ENCODE measurements around the gene APOC1.
"Not testable (repeated sequence)": the region's sequence is repeated elsewhere in the genome, so short reads cannot be mapped to it uniquely, and the experiment has no call there.

APOC1 gene

DNA sequence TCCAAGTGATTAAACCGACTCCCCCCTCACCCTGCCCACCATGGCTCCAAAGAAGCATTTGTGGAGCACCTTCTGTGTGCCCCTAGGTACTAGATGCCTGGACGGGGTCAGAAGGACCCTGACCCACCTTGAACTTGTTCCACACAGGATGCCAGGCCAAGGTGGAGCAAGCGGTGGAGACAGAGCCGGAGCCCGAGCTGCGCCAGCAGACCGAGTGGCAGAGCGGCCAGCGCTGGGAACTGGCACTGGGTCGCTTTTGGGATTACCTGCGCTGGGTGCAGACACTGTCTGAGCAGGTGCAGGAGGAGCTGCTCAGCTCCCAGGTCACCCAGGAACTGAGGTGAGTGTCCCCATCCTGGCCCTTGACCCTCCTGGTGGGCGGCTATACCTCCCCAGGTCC lies 6.8 kb upstream of the APOC1 start (continued):
- TF ChIP-seq TOX (CRISPR knock-in tag; IDR thresholded peaks at IDR 0.05; ENCODE audit: borderline replicate concordance) (no peak), ISL1 (CRISPR knock-in tag; IDR thresholded peaks at IDR 0.05) (no peak), OSR1 (CRISPR knock-in tag; IDR thresholded peaks at IDR 0.05) (no peak), ZFP30 (CRISPR knock-in tag; IDR thresholded peaks at IDR 0.05) (no peak)

DNA sequence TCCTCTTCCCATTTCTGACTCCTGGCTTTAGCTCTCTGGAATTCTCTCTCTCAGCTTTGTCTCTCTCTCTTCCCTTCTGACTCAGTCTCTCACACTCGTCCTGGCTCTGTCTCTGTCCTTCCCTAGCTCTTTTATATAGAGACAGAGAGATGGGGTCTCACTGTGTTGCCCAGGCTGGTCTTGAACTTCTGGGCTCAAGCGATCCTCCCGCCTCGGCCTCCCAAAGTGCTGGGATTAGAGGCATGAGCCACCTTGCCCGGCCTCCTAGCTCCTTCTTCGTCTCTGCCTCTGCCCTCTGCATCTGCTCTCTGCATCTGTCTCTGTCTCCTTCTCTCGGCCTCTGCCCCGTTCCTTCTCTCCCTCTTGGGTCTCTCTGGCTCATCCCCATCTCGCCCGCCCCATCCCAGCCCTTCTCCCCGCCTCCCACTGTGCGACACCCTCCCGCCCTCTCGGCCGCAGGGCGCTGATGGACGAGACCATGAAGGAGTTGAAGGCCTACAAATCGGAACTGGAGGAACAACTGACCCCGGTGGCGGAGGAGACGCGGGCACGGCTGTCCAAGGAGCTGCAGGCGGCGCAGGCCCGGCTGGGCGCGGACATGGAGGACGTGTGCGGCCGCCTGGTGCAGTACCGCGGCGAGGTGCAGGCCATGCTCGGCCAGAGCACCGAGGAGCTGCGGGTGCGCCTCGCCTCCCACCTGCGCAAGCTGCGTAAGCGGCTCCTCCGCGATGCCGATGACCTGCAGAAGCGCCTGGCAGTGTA lies 6.2 kb upstream of the APOC1 start:
- no peak for ATAC-seq

DNA sequence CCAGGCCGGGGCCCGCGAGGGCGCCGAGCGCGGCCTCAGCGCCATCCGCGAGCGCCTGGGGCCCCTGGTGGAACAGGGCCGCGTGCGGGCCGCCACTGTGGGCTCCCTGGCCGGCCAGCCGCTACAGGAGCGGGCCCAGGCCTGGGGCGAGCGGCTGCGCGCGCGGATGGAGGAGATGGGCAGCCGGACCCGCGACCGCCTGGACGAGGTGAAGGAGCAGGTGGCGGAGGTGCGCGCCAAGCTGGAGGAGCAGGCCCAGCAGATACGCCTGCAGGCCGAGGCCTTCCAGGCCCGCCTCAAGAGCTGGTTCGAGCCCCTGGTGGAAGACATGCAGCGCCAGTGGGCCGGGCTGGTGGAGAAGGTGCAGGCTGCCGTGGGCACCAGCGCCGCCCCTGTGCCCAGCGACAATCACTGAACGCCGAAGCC lies 5.6 kb upstream of the APOC1 start:
- no peak for ATAC-seq

More for the DNA sequence above, 6.2 kb upstream of the APOC1 start:
- no peak for TF ChIP-seq RARB (CRISPR knock-in tag; IDR thresholded peaks at IDR 0.05)

DNA sequence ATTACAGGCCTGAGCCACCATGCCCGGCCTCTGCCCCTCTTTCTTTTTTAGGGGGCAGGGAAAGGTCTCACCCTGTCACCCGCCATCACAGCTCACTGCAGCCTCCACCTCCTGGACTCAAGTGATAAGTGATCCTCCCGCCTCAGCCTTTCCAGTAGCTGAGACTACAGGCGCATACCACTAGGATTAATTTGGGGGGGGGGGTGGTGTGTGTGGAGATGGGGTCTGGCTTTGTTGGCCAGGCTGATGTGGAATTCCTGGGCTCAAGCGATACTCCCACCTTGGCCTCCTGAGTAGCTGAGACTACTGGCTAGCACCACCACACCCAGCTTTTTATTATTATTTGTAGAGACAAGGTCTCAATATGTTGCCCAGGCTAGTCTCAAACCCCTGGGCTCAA lies 4.6 kb upstream of the APOC1 start:
- TF ChIP-seq ZC3H10 (CRISPR knock-in tag; IDR thresholded peaks at IDR 0.05) = no peak
- TF ChIP-seq GLIS3 (CRISPR knock-in tag; IDR thresholded peaks at IDR 0.05) = no peak
- TF ChIP-seq ESRRG (CRISPR knock-in tag; IDR thresholded peaks at IDR 0.05) = no peak
- TF ChIP-seq TOX (CRISPR knock-in tag; IDR thresholded peaks at IDR 0.05; ENCODE audit: borderline replicate concordance) = no peak
- TF ChIP-seq, protein P1, sequence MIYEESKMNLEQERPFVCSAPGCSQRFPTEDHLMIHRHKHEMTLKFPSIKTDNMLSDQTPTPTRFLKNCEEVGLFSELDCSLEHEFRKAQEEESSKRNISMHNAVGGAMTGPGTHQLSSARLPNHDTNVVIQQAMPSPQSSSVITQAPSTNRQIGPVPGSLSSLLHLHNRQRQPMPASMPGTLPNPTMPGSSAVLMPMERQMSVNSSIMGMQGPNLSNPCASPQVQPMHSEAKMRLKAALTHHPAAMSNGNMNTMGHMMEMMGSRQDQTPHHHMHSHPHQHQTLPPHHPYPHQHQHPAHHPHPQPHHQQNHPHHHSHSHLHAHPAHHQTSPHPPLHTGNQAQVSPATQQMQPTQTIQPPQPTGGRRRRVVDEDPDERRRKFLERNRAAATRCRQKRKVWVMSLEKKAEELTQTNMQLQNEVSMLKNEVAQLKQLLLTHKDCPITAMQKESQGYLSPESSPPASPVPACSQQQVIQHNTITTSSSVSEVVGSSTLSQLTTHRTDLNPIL (CRISPR knock-in tag; IDR thresholded peaks at IDR 0.05; ENCODE audit: low read depth) = no peak
- no peak for TF ChIP-seq RARB (CRISPR knock-in tag; IDR thresholded peaks at IDR 0.05)
- TF ChIP-seq ZNF565 (CRISPR knock-in tag; conservative IDR thresholded peaks at IDR 0.05; ENCODE audit: low read depth) = no peak
- TF ChIP-seq CSDC2 (CRISPR knock-in tag; IDR thresholded peaks at IDR 0.05) = no peak
- TF ChIP-seq ZNF70 (CRISPR knock-in tag; IDR thresholded peaks at IDR 0.05) = no peak
- TF ChIP-seq, protein P2, sequence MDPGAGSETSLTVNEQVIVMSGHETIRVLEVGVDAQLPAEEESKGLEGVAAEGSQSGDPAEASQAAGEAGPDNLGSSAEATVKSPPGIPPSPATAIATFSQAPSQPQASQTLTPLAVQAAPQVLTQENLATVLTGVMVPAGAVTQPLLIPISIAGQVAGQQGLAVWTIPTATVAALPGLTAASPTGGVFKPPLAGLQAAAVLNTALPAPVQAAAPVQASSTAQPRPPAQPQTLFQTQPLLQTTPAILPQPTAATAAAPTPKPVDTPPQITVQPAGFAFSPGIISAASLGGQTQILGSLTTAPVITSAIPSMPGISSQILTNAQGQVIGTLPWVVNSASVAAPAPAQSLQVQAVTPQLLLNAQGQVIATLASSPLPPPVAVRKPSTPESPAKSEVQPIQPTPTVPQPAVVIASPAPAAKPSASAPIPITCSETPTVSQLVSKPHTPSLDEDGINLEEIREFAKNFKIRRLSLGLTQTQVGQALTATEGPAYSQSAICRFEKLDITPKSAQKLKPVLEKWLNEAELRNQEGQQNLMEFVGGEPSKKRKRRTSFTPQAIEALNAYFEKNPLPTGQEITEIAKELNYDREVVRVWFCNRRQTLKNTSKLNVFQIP (CRISPR knock-in tag; IDR thresholded peaks at IDR 0.05; ENCODE audit: borderline replicate concordance, low read depth) = no peak
- no peak for TF ChIP-seq OSR1 (CRISPR knock-in tag; IDR thresholded peaks at IDR 0.05)
- no peak for TF ChIP-seq BACH2 (CRISPR knock-in tag; IDR thresholded peaks at IDR 0.05; ENCODE audit: borderline replicate concordance)
- TF ChIP-seq ZNF8 (CRISPR knock-in tag; IDR thresholded peaks at IDR 0.05) = no peak
- TF ChIP-seq, protein P3, sequence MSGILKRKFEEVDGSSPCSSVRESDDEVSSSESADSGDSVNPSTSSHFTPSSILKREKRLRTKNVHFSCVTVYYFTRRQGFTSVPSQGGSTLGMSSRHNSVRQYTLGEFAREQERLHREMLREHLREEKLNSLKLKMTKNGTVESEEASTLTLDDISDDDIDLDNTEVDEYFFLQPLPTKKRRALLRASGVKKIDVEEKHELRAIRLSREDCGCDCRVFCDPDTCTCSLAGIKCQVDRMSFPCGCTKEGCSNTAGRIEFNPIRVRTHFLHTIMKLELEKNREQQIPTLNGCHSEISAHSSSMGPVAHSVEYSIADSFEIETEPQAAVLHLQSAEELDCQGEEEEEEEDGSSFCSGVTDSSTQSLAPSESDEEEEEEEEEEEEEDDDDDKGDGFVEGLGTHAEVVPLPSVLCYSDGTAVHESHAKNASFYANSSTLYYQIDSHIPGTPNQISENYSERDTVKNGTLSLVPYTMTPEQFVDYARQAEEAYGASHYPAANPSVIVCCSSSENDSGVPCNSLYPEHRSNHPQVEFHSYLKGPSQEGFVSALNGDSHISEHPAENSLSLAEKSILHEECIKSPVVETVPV (CRISPR knock-in tag; IDR thresholded peaks at IDR 0.05) = no peak
- TF ChIP-seq, protein P4, sequence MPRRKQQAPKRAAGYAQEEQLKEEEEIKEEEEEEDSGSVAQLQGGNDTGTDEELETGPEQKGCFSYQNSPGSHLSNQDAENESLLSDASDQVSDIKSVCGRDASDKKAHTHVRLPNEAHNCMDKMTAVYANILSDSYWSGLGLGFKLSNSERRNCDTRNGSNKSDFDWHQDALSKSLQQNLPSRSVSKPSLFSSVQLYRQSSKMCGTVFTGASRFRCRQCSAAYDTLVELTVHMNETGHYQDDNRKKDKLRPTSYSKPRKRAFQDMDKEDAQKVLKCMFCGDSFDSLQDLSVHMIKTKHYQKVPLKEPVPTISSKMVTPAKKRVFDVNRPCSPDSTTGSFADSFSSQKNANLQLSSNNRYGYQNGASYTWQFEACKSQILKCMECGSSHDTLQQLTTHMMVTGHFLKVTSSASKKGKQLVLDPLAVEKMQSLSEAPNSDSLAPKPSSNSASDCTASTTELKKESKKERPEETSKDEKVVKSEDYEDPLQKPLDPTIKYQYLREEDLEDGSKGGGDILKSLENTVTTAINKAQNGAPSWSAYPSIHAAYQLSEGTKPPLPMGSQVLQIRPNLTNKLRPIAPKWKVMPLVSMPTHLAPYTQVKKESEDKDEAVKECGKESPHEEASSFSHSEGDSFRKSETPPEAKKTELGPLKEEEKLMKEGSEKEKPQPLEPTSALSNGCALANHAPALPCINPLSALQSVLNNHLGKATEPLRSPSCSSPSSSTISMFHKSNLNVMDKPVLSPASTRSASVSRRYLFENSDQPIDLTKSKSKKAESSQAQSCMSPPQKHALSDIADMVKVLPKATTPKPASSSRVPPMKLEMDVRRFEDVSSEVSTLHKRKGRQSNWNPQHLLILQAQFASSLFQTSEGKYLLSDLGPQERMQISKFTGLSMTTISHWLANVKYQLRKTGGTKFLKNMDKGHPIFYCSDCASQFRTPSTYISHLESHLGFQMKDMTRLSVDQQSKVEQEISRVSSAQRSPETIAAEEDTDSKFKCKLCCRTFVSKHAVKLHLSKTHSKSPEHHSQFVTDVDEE (CRISPR knock-in tag; IDR thresholded peaks at IDR 0.05) = no peak
- TF ChIP-seq ZFP30 (CRISPR knock-in tag; IDR thresholded peaks at IDR 0.05) = no peak
- TF ChIP-seq PPARA (CRISPR knock-in tag; IDR thresholded peaks at IDR 0.05; ENCODE audit: borderline replicate concordance) = no peak
- TF ChIP-seq ISL1 (CRISPR knock-in tag; IDR thresholded peaks at IDR 0.05) = no peak
- no peak for TF ChIP-seq TCF4 (CRISPR knock-in tag; IDR thresholded peaks at IDR 0.05; ENCODE audit: borderline replicate concordance)
- TF ChIP-seq SNAI2 (CRISPR knock-in tag; IDR thresholded peaks at IDR 0.05) = no peak
- no peak for ATAC-seq

More for the DNA sequence above, 5.6 kb upstream of the APOC1 start:
- TF ChIP-seq CSDC2 (CRISPR knock-in tag; IDR thresholded peaks at IDR 0.05) (no peak), ARNTL (CRISPR knock-in tag; IDR thresholded peaks at IDR 0.05; ENCODE audit: borderline replicate concordance, low read depth) (no peak), OSR1 (CRISPR knock-in tag; IDR thresholded peaks at IDR 0.05) (no peak), PPARA (CRISPR knock-in tag; IDR thresholded peaks at IDR 0.05; ENCODE audit: borderline replicate concordance) (no peak), TOX (CRISPR knock-in tag; IDR thresholded peaks at IDR 0.05; ENCODE audit: borderline replicate concordance) (no peak), ZFP30 (CRISPR knock-in tag; IDR thresholded peaks at IDR 0.05) (no peak), ISL1 (CRISPR knock-in tag; IDR thresholded peaks at IDR 0.05) (no peak)
- TF ChIP-seq, protein P4 (CRISPR knock-in tag; IDR thresholded peaks at IDR 0.05) = no peak

DNA sequence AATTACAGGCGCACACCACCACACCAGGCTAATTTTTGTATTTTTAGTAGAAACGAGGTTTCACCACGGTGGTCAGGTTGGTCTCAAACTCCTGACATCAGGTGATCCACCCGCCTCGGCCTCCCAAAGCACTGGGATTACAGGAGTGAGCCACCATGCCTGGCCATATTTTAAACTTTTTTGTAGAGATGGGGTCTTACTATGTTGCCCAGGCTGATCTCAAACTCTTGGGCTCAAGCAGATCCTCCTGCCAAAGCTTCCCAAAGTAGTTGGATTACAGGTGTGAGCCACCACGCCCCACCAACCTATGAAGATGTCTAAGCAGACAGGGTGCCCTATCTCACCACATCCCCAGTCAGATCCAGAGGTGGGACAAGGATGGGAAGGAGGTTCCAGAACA lies 2.5 kb upstream of the APOC1 start:
- not testable (repeated sequence) for ATAC-seq
